D341Med (cell line): Measurements from ENCODE around the gene FAM168A.
"Not testable (repeated sequence)": the region's sequence is repeated elsewhere in the genome, so short reads cannot be mapped to it uniquely, and the experiment has no call there.

ENCODE experiments used
- DNase-seq: peaks from one replicate; pipeline ENCODE4 v3.0.0; 2012; ENCODE audit warnings: low spot score

The FAM168A gene

GRCh38 chr11:73468590-73469161, 129.2 kb downstream of the FAM168A start:
- DNase-seq: no peak

- no peak for DNase-seq
These were observed 130.4 kb downstream of the FAM168A start for GRCh38 chr11:73467505-73467904.

GRCh38 chr11:73466643-73467042, 131.3 kb downstream of the FAM168A start:
- no peak for DNase-seq

GRCh38 chr11:73465871-73466270, 132.0 kb downstream of the FAM168A start:
- no peak for DNase-seq

- DNase-seq: no peak
These were observed 132.8 kb downstream of the FAM168A start for GRCh38 chr11:73465023-73465675.

- no peak for DNase-seq
These were observed 133.6 kb downstream of the FAM168A start for GRCh38 chr11:73464347-73464746.

GRCh38 chr11:73463359-73463758, 134.6 kb downstream of the FAM168A start:
- no peak for DNase-seq

- DNase-seq: no peak
These were observed 135.9 kb downstream of the FAM168A start for GRCh38 chr11:73461964-73462363.

- DNase-seq: no peak
These were observed 136.5 kb downstream of the FAM168A start for GRCh38 chr11:73461335-73461840.

- no peak for DNase-seq
These were observed 139.7 kb downstream of the FAM168A start for GRCh38 chr11:73458201-73458600.

GRCh38 chr11:73454987-73455386, 142.9 kb downstream of the FAM168A start:
- no peak for DNase-seq

- no peak for DNase-seq
These were observed 144.3 kb downstream of the FAM168A start for GRCh38 chr11:73453562-73453961.

- no peak for DNase-seq
These were observed 145.2 kb downstream of the FAM168A start for GRCh38 chr11:73452726-73453125.

GRCh38 chr11:73451896-73452295, 146.0 kb downstream of the FAM168A start:
- no peak for DNase-seq

GRCh38 chr11:73446766-73447165, 151.1 kb downstream of the FAM168A start:
- no peak for DNase-seq

- DNase-seq: no peak
These were observed 151.9 kb downstream of the FAM168A start for GRCh38 chr11:73445980-73446379.

- DNase-seq: no peak
These were observed 158.7 kb downstream of the FAM168A start for GRCh38 chr11:73439002-73439843.

GRCh38 chr11:73436859-73437258, 161.1 kb downstream of the FAM168A start:
- DNase-seq: not testable (repeated sequence)

- DNase-seq: no peak
These were observed 166.5 kb downstream of the FAM168A start for GRCh38 chr11:73431396-73431795.

GRCh38 chr11:73430326-73430725, 167.6 kb downstream of the FAM168A start:
- no peak for DNase-seq

GRCh38 chr11:73429121-73429750, 168.7 kb downstream of the FAM168A start:
- no peak for DNase-seq

- DNase-seq: no peak
These were observed 169.2 kb downstream of the FAM168A start for GRCh38 chr11:73428699-73429098.
